SHP77 (cell line): ENCODE data around the gene OXCT1.
A peak's percentile ranks its signal among the peaks of the same experiment; 100 is the strongest.
"Not testable (repeated sequence)": the region's sequence is repeated elsewhere in the genome, so short reads cannot be mapped to it uniquely, and the experiment has no call there.

ENCODE experiments used
- DNase-seq, 2 experiments: peaks; one replicate each; lab custom pipeline; 2025; lab: John Stamatoyannopoulos, UW

Gene OXCT1

GRCh38 chr5:41874512-41875060, 4.4 kb upstream of the OXCT1 start:
- no peak for DNase-seq

- DNase-seq, result no peak
These were observed 1.6 kb upstream of the OXCT1 start for GRCh38 chr5:41871852-41872251.

- DNase-seq, result no peak
These were observed 413 bp upstream of the OXCT1 start for GRCh38 chr5:41870627-41871048.

GRCh38 chr5:41869151-41869723, 988 bp downstream of the OXCT1 start:
- peak; percentile 44 to 69 for DNase-seq

- no peak for DNase-seq
These were observed 6.2 kb downstream of the OXCT1 start for GRCh38 chr5:41863871-41864486.

- DNase-seq, result no peak
These were observed 11.3 kb downstream of the OXCT1 start for GRCh38 chr5:41858890-41859289.

- no peak for DNase-seq
These were observed 12.2 kb downstream of the OXCT1 start for GRCh38 chr5:41857989-41858388.

- peak; percentile 75 for DNase-seq
These were observed 13.4 kb downstream of the OXCT1 start for GRCh38 chr5:41856644-41857491.

- no peak for DNase-seq
These were observed 17.9 kb downstream of the OXCT1 start for GRCh38 chr5:41852293-41852692.

GRCh38 chr5:41851116-41851515, 19.1 kb downstream of the OXCT1 start:
- DNase-seq, result no peak

- DNase-seq, result no peak
These were observed 21.2 kb downstream of the OXCT1 start for GRCh38 chr5:41848983-41849382.

GRCh38 chr5:41845751-41846150, 24.5 kb downstream of the OXCT1 start:
- not testable (repeated sequence) for DNase-seq

GRCh38 chr5:41844502-41844901, 25.7 kb downstream of the OXCT1 start:
- no peak for DNase-seq

- DNase-seq, result peak; percentile 73 to 75
These were observed 26.5 kb downstream of the OXCT1 start for GRCh38 chr5:41843456-41844370.

- no peak for DNase-seq
These were observed 27.4 kb downstream of the OXCT1 start for GRCh38 chr5:41842777-41843176.

- DNase-seq, result no peak
These were observed 28.9 kb downstream of the OXCT1 start for GRCh38 chr5:41841325-41841724.

GRCh38 chr5:41840251-41840650, 30.0 kb downstream of the OXCT1 start:
- no peak for DNase-seq

- DNase-seq, result no peak
These were observed 32.4 kb downstream of the OXCT1 start for GRCh38 chr5:41837793-41838192.

GRCh38 chr5:41835645-41836044, 34.6 kb downstream of the OXCT1 start:
- DNase-seq, result peak; percentile 21 to 59

GRCh38 chr5:41834506-41834905, 35.7 kb downstream of the OXCT1 start:
- no peak for DNase-seq

GRCh38 chr5:41832430-41832829, 37.8 kb downstream of the OXCT1 start:
- no peak for DNase-seq

- DNase-seq, result no peak
These were observed 39.1 kb downstream of the OXCT1 start for GRCh38 chr5:41831155-41831554.
